Measurements from ENCODE around the gene ZNF275. TPM values are rescaled to one million over a fixed set of nuclear protein-coding genes. Genes with fewer than 3 reads are reported as not detected.

Gene ZNF275
- total and polyA plus RNA-seq, 4 donors = 6.2 to 13.9 (median 8.6) TPM

- Histone ChIP-seq H3K36me3 (ENCODE audit: control insufficient read depth in 4 of 4, insufficient read depth in 3 of 4, low read depth in 1 of 4, low read length in 3 of 4) (no peaks in the 10 kb centered on the region), H3K9ac (ENCODE audit: low read depth in 1 of 2, low read length in 2 of 2) (no peak overlapping the region), H3K27me3 (ENCODE audit: control insufficient read depth in 4 of 4, insufficient read depth in 4 of 4, low read length in 3 of 4) (no peaks in the 10 kb centered on the region), H3K9me3 (ENCODE audit: control insufficient read depth in 4 of 4, low read length in 3 of 4) (peaks cover 0 to 2% (median 0%) of the 10 kb centered on the region in 4 donors), H3K27ac (ENCODE audit: low read depth in 1 of 2, low read length in 2 of 2) (no peak overlapping the region), H3K4me3 (ENCODE audit: low read depth in 1 of 3, low read length in 3 of 3) (no peak overlapping the region), H3K4me1 (ENCODE audit: control insufficient read depth in 4 of 4, insufficient read depth in 4 of 4, low read length in 3 of 4) (no peaks in the 10 kb centered on the region)
- no peak for DNase-seq (ENCODE audit: low spot score)
- no peak for TF ChIP-seq TAF1 (conservative IDR thresholded peaks at IDR 0.05)
- no peak for TF ChIP-seq GABPA (IDR thresholded peaks at IDR 0.05 in 1 of 2, conservative IDR thresholded peaks at IDR 0.05 in 1 of 2)
- TF ChIP-seq HNF4A (conservative IDR thresholded peaks at IDR 0.05) = no peak
- TF ChIP-seq HNF4G (IDR thresholded peaks at IDR 0.05) = no peak
- TF ChIP-seq CTCF (IDR thresholded peaks at IDR 0.05; ENCODE audit: low read depth, low read length, missing input control) = no peak
- TF ChIP-seq ATF3 (IDR thresholded peaks at IDR 0.05) = no peak
- TF ChIP-seq FOXA1 (IDR thresholded peaks at IDR 0.05) = no peak
- 91% methylated on average over 26 of the region's 26 CpGs for WGBS
These were observed 62.6 kb downstream of the ZNF275 start for GRCh38 chrX:153396320-153397195.

- Histone ChIP-seq H3K36me3 (ENCODE audit: control insufficient read depth in 4 of 4, insufficient read depth in 3 of 4, low read depth in 1 of 4, low read length in 3 of 4) (no peaks in the 10 kb centered on the region), H3K4me1 (ENCODE audit: control insufficient read depth in 4 of 4, insufficient read depth in 4 of 4, low read length in 3 of 4) (no peaks in the 10 kb centered on the region), H3K27me3 (ENCODE audit: control insufficient read depth in 4 of 4, insufficient read depth in 4 of 4, low read length in 3 of 4) (no peaks in the 10 kb centered on the region), H3K27ac (ENCODE audit: low read depth in 1 of 2, low read length in 2 of 2) (no peak overlapping the region), H3K4me3 (ENCODE audit: low read depth in 1 of 3, low read length in 3 of 3) (no peak overlapping the region), H3K9ac (ENCODE audit: low read depth in 1 of 2, low read length in 2 of 2) (no peak overlapping the region), H3K9me3 (ENCODE audit: control insufficient read depth in 4 of 4, low read length in 3 of 4) (peaks cover 0 to 2% (median 0%) of the 10 kb centered on the region in 4 donors)
- no peak for TF ChIP-seq ZBTB33 (IDR thresholded peaks at IDR 0.05)
- TF ChIP-seq FOXA2 (IDR thresholded peaks at IDR 0.05) = no peak
- no peak for TF ChIP-seq ATF3 (IDR thresholded peaks at IDR 0.05)
- TF ChIP-seq EGR1 (IDR thresholded peaks at IDR 0.05; ENCODE audit: low read depth in 2 of 2) = no peak
- no peak for TF ChIP-seq FOXA1 (IDR thresholded peaks at IDR 0.05)
- no peak for TF ChIP-seq TAF1 (conservative IDR thresholded peaks at IDR 0.05)
- 91% methylated on average over 27 of the region's 27 CpGs for WGBS
- no peak for DNase-seq (ENCODE audit: low spot score)
These were observed 63.5 kb downstream of the ZNF275 start for GRCh38 chrX:153397256-153397960.

All from liver (tissue), 9 donors.